ENCODE measurements around the gene CHD5. TPM values are rescaled to one million over a fixed set of nuclear protein-coding genes. Genes with fewer than 3 reads are reported as not detected.

CHD5 gene
- total RNA-seq, 1 donor from 2014 or later: 0.16 TPM

GRCh38 chr1:6109688-6110087 is 70.4 kb downstream of the CHD5 start:
- no peak for DNase-seq (ENCODE audit: low read depth, low spot score)
- H3K4me1 Mint-ChIP-seq: no peaks in the 10 kb centered on the region
- H3K36me3 Mint-ChIP-seq (ENCODE audit: low read depth): no peaks in the 10 kb centered on the region
- no peak for TF ChIP-seq CTCF (conservative IDR thresholded peaks at IDR 0.05)
- H3K4me3 Mint-ChIP-seq: no peak overlapping the region
- H3K9me3 Mint-ChIP-seq: no peaks in the 10 kb centered on the region
- H3K27me3 Mint-ChIP-seq (ENCODE audit: low read depth): peaks cover 9% of the 10 kb centered on the region
- no peak overlapping the region for H3K27ac Mint-ChIP-seq (ENCODE audit: unreplicated experiment)

GRCh38 chr1:6108937-6109614 is 71.0 kb downstream of the CHD5 start:
- peaks cover 9% of the 10 kb centered on the region for H3K27me3 Mint-ChIP-seq (ENCODE audit: low read depth)

DNA sequence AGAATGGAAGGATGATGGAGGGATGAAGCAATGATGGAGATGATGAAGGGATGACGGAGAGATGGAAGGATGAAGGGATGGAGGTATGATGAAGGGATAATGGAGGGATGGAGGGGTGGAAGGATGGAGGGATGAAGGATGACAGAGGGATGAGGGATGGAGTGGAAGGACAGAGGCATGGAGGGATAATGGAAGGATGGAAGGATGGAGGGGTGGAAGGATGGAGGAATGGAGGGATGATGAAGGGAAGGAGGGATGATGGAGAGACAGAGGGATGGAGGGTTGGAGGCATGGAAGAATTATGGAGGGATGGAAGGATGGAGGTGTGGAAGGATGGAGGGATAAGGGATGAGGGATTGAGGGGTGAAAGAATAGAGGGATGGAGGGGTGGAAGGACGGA is 71.6 kb downstream of the CHD5 start:
- peaks cover 9% of the 10 kb centered on the region for H3K27me3 Mint-ChIP-seq (ENCODE audit: low read depth)
- DNase-seq (ENCODE audit: low read depth, low spot score): no peak
- H3K27ac Mint-ChIP-seq (ENCODE audit: unreplicated experiment): no peak overlapping the region
- TF ChIP-seq CTCF (conservative IDR thresholded peaks at IDR 0.05): no peak
- H3K9me3 Mint-ChIP-seq: no peaks in the 10 kb centered on the region
- no peaks in the 10 kb centered on the region for H3K36me3 Mint-ChIP-seq (ENCODE audit: low read depth)
- H3K4me3 Mint-ChIP-seq: no peak overlapping the region
- no peaks in the 10 kb centered on the region for H3K4me1 Mint-ChIP-seq

More at GRCh38 chr1:6108937-6109614, 71.0 kb downstream of the CHD5 start:
- peak; percentile 41 for TF ChIP-seq CTCF (conservative IDR thresholded peaks at IDR 0.05)
- H3K27ac Mint-ChIP-seq (ENCODE audit: unreplicated experiment): no peak overlapping the region
- no peaks in the 10 kb centered on the region for H3K4me1 Mint-ChIP-seq
- no peaks in the 10 kb centered on the region for H3K9me3 Mint-ChIP-seq
- no peaks in the 10 kb centered on the region for H3K36me3 Mint-ChIP-seq (ENCODE audit: low read depth)
- no peak for DNase-seq (ENCODE audit: low read depth, low spot score)
- no peak overlapping the region for H3K4me3 Mint-ChIP-seq

GRCh38 chr1:6107409-6108356 is 72.4 kb downstream of the CHD5 start:
- H3K4me3 Mint-ChIP-seq: no peak overlapping the region

DNA sequence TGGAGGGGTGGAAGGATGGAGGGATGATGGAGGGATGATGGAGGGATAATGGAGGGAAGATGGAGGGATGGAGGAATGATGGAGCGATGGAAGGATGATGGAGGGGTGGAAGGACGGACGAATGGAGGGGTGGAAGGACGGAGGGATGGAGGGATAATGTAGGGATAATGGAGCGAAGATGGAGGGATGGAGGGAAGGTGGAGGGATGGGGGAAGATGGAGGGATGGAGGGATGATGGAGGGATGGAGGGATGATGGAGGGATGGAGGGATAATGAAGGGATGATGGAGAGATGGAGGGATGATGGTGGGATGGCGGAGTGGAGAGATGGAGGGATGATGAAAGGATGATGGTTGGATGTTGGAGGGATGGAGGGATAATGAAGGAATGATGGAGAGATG is 73.1 kb downstream of the CHD5 start:
- Mint-ChIP-seq H3K27me3 (ENCODE audit: low read depth) (peaks cover 5% of the 10 kb centered on the region), H3K27ac (ENCODE audit: unreplicated experiment) (no peak overlapping the region), H3K4me1 (no peaks in the 10 kb centered on the region), H3K9me3 (no peaks in the 10 kb centered on the region), H3K36me3 (ENCODE audit: low read depth) (no peaks in the 10 kb centered on the region), H3K4me3 (no peak overlapping the region)
- TF ChIP-seq CTCF (conservative IDR thresholded peaks at IDR 0.05): no peak
- no peak for DNase-seq (ENCODE audit: low read depth, low spot score)

More at GRCh38 chr1:6107409-6108356, 72.4 kb downstream of the CHD5 start:
- no peak for DNase-seq (ENCODE audit: low read depth, low spot score)
- H3K4me1 Mint-ChIP-seq: no peaks in the 10 kb centered on the region
- H3K27me3 Mint-ChIP-seq (ENCODE audit: low read depth): peaks cover 5% of the 10 kb centered on the region
- TF ChIP-seq CTCF (conservative IDR thresholded peaks at IDR 0.05): no peak
- H3K36me3 Mint-ChIP-seq (ENCODE audit: low read depth): no peaks in the 10 kb centered on the region
- H3K9me3 Mint-ChIP-seq: no peaks in the 10 kb centered on the region
- no peak overlapping the region for H3K27ac Mint-ChIP-seq (ENCODE audit: unreplicated experiment)
